Fibroblast of lung (primary cell): ENCODE data around the gene PALM.

Experiments
- CTCF ChIP-seq, 2 donors: IDR thresholded peaks in 1 of 2; conservative IDR thresholded peaks in 1 of 2; 1 replicate in 1 of 2; 2 replicates in 1 of 2; pipeline ENCODE4 v1.5.1; 2011 to 2012; ENCODE audit warnings: low read length in 2 of 2, control low read depth in 1 of 2, inconsistent platforms in 1 of 2, low read depth in 1 of 2, mild to moderate bottlenecking in 1 of 2
- EZH2 ChIP-seq: IDR thresholded peaks from 2 replicates; pipeline ENCODE4 v1.5.1; 2012; ENCODE audit warnings: low read length, control low read depth, mild to moderate bottlenecking; ENCODE audit errors: missing control alignments

DNA sequence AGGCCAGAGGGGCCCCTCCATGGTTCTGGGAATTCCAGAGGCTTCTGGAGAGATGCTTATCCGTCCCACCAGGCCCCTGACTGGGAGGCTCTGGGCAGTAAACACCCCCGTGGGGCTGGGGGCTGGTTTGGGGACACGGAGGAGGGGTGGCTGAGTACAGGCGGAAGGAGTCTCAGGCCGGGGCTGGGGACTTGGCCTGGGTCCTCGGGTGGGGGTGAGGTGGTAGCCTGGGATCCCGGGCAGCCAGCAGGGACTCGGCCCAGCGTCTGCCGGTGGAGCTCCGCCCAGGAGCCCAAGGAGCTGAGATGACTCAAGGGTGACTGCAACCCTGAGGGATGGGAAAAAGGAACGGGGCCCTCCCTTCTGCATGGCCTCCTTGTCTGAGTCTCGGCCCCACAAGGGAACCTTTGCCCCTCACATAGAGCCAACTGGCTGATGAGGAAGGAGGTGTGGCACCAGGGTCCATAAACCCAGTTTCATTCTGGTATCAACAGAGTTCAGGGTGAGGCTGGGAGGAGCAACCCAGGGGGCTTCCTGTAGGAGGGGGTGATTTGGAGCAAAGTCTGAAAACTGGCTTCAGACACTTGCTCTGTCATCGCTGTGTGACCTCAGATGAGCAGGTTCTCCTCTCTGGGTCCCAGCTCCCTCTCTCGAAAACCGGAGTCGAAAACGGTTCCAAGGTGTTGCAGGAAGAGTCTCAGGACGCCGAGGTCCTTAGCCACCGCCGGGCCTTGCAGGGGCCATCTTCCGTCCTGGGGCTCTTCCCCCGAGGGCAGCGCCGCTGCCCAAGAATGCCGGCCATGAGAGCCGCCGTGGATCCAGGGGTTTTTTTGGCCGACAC lies 43.0 kb downstream of the PALM start:
- TF ChIP-seq CTCF (conservative IDR thresholded peaks at IDR 0.05 in 1 of 2, IDR thresholded peaks at IDR 0.05 in 1 of 2; ENCODE audit: low read depth in 1 of 2, low read length in 2 of 2) = no peak
- no peak for TF ChIP-seq EZH2
